ENCODE measurements around the gene GPR160. TPM values are rescaled to one million over a fixed set of nuclear protein-coding genes. Genes with fewer than 3 reads are reported as not detected.

The GPR160 gene
- polyA plus RNA-seq, 3 donors = 10.0 to 19.7 (median 11.5) TPM

- H3K27me3 ChIP-seq (ENCODE audit: control insufficient read depth in 2 of 2, insufficient read depth in 2 of 2, low read length in 2 of 2) = no peaks in the 10 kb centered on the region
- H2AFZ ChIP-seq (ENCODE audit: insufficient read depth, low read depth, low read length, poor library complexity, severe bottlenecking) = no peak overlapping the region
- Mint-ChIP-seq H3K36me3 (peaks cover 11 to 16% of the 10 kb centered on the region in 2 donors), H3K4me1 (peaks cover 35% of the 10 kb centered on the region), H3K9me3 (no peaks in the 10 kb centered on the region), H3K27ac (peak overlapping the region in 5 of 7 donors; percentile 5 to 85 (median 54)), H3K27me3 (ENCODE audit: low read depth in 3 of 3) (peaks cover 0 to 3% (median 0%) of the 10 kb centered on the region in 3 donors), H3K4me3 (peak overlapping the region in 1 of 2 donors; percentile 87)
- no peaks in the 10 kb centered on the region for H3K9me3 ChIP-seq (replicated peaks in 1 of 2; ENCODE audit: control insufficient read depth in 1 of 2, insufficient read depth in 1 of 2, low read length in 2 of 2)
- H3K4me3 ChIP-seq (replicated peaks in 1 of 3; ENCODE audit: low read depth in 2 of 3, low read length in 3 of 3) = no peak overlapping the region
- 47% methylated on average over 3 of the region's 7 CpGs for WGBS (ENCODE audit: insufficient coverage)
- no peak for TF ChIP-seq CTCF (IDR thresholded peaks at IDR 0.05)
- no peaks in the 10 kb centered on the region for H3K36me3 ChIP-seq (replicated peaks in 1 of 2; ENCODE audit: control insufficient read depth in 1 of 2, insufficient read depth in 2 of 2, low read length in 2 of 2)
- DNase-seq = no peak
- intact Hi-C loops (cut with micrococcal nuclease) = loop anchor here in 1 of 2 donors (10.0 kb wide), 2 partner anchors 49 to 179 kb away; partner anchors contain the start of gene LRRC31
- H4K20me1 ChIP-seq (ENCODE audit: insufficient read depth, low read length) = no peaks in the 10 kb centered on the region
- H3K27ac ChIP-seq (ENCODE audit: low read depth in 1 of 2, low read length in 2 of 2) = no peak overlapping the region
- H3K4me1 ChIP-seq (ENCODE audit: control insufficient read depth in 1 of 2, insufficient read depth in 2 of 2, low read length in 2 of 2) = peaks cover 29 to 31% of the 10 kb centered on the region in 2 donors
- peaks cover 41% of the 10 kb centered on the region for H3K79me2 ChIP-seq (ENCODE audit: insufficient read depth, low read length)
- no peak overlapping the region for H3K4me2 ChIP-seq (replicated peaks; ENCODE audit: extremely low read depth, low read length, poor library complexity, severe bottlenecking)
- no peak overlapping the region for H3K9ac ChIP-seq (ENCODE audit: insufficient read depth, low read length, poor library complexity, severe bottlenecking)
Observed at GRCh38 chr3:170043506-170043905, 5.7 kb downstream of the GPR160 start.

- no peaks in the 10 kb centered on the region for H3K9me3 ChIP-seq (replicated peaks in 1 of 2; ENCODE audit: control insufficient read depth in 1 of 2, insufficient read depth in 1 of 2, low read length in 2 of 2)
- Mint-ChIP-seq H3K36me3 (peaks cover 13 to 16% of the 10 kb centered on the region in 2 donors), H3K4me3 (peak overlapping the region; percentile 71 to 87), H3K27ac (peak overlapping the region; percentile 85 to 93 (median 91)), H3K27me3 (ENCODE audit: low read depth in 3 of 3) (peaks cover 0 to 3% (median 0%) of the 10 kb centered on the region in 3 donors), H3K9me3 (no peaks in the 10 kb centered on the region), H3K4me1 (peaks cover 33% of the 10 kb centered on the region)
- peak overlapping the region; percentile 74 for H3K4me2 ChIP-seq (replicated peaks; ENCODE audit: extremely low read depth, low read length, poor library complexity, severe bottlenecking)
- no peaks in the 10 kb centered on the region for H3K36me3 ChIP-seq (replicated peaks in 1 of 2; ENCODE audit: control insufficient read depth in 1 of 2, insufficient read depth in 2 of 2, low read length in 2 of 2)
- peak; percentile 18 to 59 (median 57) for DNase-seq
- H3K4me3 ChIP-seq (replicated peaks in 1 of 3; ENCODE audit: low read depth in 2 of 3, low read length in 3 of 3) = peak overlapping the region; percentile 20 to 67 (median 26)
- peak overlapping the region; percentile 50 for H3K9ac ChIP-seq (ENCODE audit: insufficient read depth, low read length, poor library complexity, severe bottlenecking)
- no peaks in the 10 kb centered on the region for H4K20me1 ChIP-seq (ENCODE audit: insufficient read depth, low read length)
- TF ChIP-seq CTCF (IDR thresholded peaks at IDR 0.05) = no peak
- no peaks in the 10 kb centered on the region for H3K27me3 ChIP-seq (ENCODE audit: control insufficient read depth in 2 of 2, insufficient read depth in 2 of 2, low read length in 2 of 2)
- H3K4me1 ChIP-seq (ENCODE audit: control insufficient read depth in 1 of 2, insufficient read depth in 2 of 2, low read length in 2 of 2) = peaks cover 26% of the 10 kb centered on the region in 2 donors
- H2AFZ ChIP-seq (ENCODE audit: insufficient read depth, low read depth, low read length, poor library complexity, severe bottlenecking) = no peak overlapping the region
- peaks cover 45% of the 10 kb centered on the region for H3K79me2 ChIP-seq (ENCODE audit: insufficient read depth, low read length)
- intact Hi-C loops (cut with micrococcal nuclease) = loop anchor here in 1 of 2 donors (10.0 kb wide), 2 partner anchors 49 to 179 kb away; partner anchors contain the start of gene LRRC31
- peak overlapping the region; percentile 75 to 95 for H3K27ac ChIP-seq (ENCODE audit: low read depth in 1 of 2, low read length in 2 of 2)
- 100% methylated on average over 1 of the region's 8 CpGs for WGBS (ENCODE audit: insufficient coverage)
Observed at GRCh38 chr3:170044271-170044670, 6.5 kb downstream of the GPR160 start.

Data from CD14-positive monocyte (primary cell).